KMS-11 (cell line): Measurements from ENCODE around the gene ZNF740.
A peak's percentile ranks its signal among the peaks of the same experiment; 100 is the strongest.

Experiments used
- H2AFZ ChIP-seq: fragments of 200-600 bp; sonication (generic); 2 replicates; pipeline ENCODE4 v1.6.1; 2016; ENCODE audit warnings: antibody characterized with exemption, mixed run types, low read depth
- H3K27ac ChIP-seq: fragments of 200-600 bp; sonication (generic); 2 replicates; pipeline ENCODE4 v1.6.1; 2016; ENCODE audit warnings: mild to moderate bottlenecking, mixed run types
- H3K27me3 ChIP-seq: fragments of 200-600 bp; sonication (generic); 2 replicates; pipeline ENCODE4 v1.6.1; 2017; ENCODE audit warnings: mild to moderate bottlenecking, low read depth, mixed run types, moderate library complexity; ENCODE audit not compliant: insufficient read depth
- H3K36me3 ChIP-seq: fragments of 200-600 bp; sonication (generic); 2 replicates; pipeline ENCODE4 v1.6.1; 2017; ENCODE audit warnings: mild to moderate bottlenecking, mixed run types; ENCODE audit not compliant: insufficient read depth
- H3K4me1 ChIP-seq: fragments of 200-600 bp; sonication (generic); 2 replicates; pipeline ENCODE4 v1.6.1; 2016; ENCODE audit warnings: mild to moderate bottlenecking, low read depth, mixed run types; ENCODE audit not compliant: poor library complexity, severe bottlenecking
- H3K4me2 ChIP-seq: fragments of 200-600 bp; sonication (generic); 2 replicates; pipeline ENCODE4 v1.7.0; 2016; ENCODE audit warnings: mild to moderate bottlenecking, mixed run types
- H3K4me3 ChIP-seq: fragments of 200-600 bp; sonication (generic); IDR thresholded peaks from 2 replicates; pipeline ENCODE4 v1.6.1; 2017; ENCODE audit warnings: low read depth, low read length, mixed read lengths; ENCODE audit not compliant: insufficient read depth
- H3K79me2 ChIP-seq: fragments of 200-600 bp; sonication (generic); 2 replicates; pipeline ENCODE4 v1.6.1; 2016; ENCODE audit warnings: low read depth, mixed run types; ENCODE audit not compliant: insufficient read depth
- H3K9ac ChIP-seq: fragments of 200-600 bp; sonication (generic); 2 replicates; pipeline ENCODE4 v1.6.1; 2016; ENCODE audit warnings: mild to moderate bottlenecking, mixed run types
- H4K20me1 ChIP-seq: fragments of 200-600 bp; sonication (generic); 2 replicates; pipeline ENCODE4 v1.6.1; 2016; ENCODE audit warnings: mild to moderate bottlenecking, mixed run types; ENCODE audit not compliant: insufficient read depth
- TF ChIP-seq, protein P1 (sequence below): fragments of 200-600 bp; sonication (generic); conservative IDR thresholded peaks from 2 replicates; pipeline ENCODE4 v1.6.1; 2017; ENCODE audit warnings: low read depth, mild to moderate bottlenecking, antibody characterized with exemption, low read length, moderate library complexity, mixed read lengths

The ZNF740 gene

DNA sequence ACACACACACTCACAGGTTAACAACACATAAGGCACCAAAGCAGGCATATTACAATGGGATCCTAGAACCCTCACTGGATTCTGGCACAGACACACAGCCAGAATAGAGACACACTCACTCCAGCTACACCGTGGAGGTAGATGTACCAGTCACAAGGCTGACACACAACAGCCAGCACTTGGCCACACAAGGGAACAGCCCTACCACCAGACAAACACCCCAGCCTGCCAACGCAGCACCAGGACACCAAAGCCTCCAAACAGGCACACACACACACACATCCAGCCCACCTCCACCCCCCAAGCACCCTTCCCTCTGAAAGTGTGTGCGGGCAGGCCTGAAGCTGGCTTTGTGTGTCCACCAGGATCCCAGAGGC, 37.4 kb downstream of the ZNF740 start:
- no peaks in the 10 kb centered on the region for H3K27me3 ChIP-seq
- H3K4me3 ChIP-seq = no peak overlapping the region
- no peak overlapping the region for H3K27ac ChIP-seq
- H3K36me3 ChIP-seq = no peaks in the 10 kb centered on the region
- TF ChIP-seq, protein P1, sequence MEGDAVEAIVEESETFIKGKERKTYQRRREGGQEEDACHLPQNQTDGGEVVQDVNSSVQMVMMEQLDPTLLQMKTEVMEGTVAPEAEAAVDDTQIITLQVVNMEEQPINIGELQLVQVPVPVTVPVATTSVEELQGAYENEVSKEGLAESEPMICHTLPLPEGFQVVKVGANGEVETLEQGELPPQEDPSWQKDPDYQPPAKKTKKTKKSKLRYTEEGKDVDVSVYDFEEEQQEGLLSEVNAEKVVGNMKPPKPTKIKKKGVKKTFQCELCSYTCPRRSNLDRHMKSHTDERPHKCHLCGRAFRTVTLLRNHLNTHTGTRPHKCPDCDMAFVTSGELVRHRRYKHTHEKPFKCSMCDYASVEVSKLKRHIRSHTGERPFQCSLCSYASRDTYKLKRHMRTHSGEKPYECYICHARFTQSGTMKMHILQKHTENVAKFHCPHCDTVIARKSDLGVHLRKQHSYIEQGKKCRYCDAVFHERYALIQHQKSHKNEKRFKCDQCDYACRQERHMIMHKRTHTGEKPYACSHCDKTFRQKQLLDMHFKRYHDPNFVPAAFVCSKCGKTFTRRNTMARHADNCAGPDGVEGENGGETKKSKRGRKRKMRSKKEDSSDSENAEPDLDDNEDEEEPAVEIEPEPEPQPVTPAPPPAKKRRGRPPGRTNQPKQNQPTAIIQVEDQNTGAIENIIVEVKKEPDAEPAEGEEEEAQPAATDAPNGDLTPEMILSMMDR = no peak
- H3K9ac ChIP-seq = no peak overlapping the region
- peaks cover 29% of the 10 kb centered on the region; the same call in 1 of the 2 replicates for H3K79me2 ChIP-seq
- no peak overlapping the region for H2AFZ ChIP-seq
- peaks cover 49% of the 10 kb centered on the region for H3K4me1 ChIP-seq
- H4K20me1 ChIP-seq = no peaks in the 10 kb centered on the region
- H3K4me2 ChIP-seq = no peak overlapping the region; the same call in 1 of the 2 replicates

DNA sequence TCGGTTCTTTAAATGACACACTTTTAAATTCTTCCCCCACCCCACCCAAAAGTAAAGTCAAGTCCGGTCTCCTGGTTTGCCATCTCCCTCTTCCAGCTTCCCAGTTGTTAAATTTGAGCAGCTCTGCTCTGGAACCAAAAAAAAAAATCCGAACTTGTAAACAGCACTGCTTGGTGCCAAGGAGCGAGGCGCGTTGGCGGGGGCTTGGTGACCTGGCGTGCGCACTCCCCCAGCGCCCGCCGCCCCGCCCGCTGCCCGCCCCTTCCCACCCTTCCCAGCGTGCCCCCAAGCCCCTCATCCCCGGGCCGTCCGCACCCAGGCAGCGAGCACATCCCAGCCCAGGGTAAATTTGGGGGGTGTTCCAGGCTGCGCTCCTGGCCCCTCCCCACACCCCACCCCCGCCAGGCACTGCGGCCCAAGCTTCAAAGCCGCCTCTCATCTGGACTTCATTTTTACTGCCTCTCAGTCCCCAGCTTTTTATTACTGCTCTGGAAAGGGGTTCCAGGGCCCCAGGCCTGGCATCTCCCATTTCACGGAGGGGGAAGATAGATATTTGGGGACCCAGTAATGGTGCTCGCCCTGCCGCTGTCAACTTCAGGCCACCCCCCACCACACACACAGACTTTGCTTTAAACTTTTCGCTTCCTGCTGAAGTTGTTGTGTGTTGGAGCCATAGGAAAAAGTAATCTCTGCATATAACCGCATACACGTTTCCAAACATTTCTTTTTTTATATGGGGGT, 38.2 kb downstream of the ZNF740 start:
- Histone ChIP-seq H3K36me3 (no peaks in the 10 kb centered on the region), H3K27me3 (no peaks in the 10 kb centered on the region), H2AFZ (no peak overlapping the region), H3K4me1 (peaks cover 47% of the 10 kb centered on the region), H3K79me2 (peaks cover 29% of the 10 kb centered on the region; the same call in 1 of the 2 replicates), H3K4me3 (no peak overlapping the region), H3K27ac (no peak overlapping the region), H4K20me1 (no peaks in the 10 kb centered on the region), H3K9ac (no peak overlapping the region), H3K4me2 (peak overlapping the region; percentile 76)
- TF ChIP-seq, protein P1 = no peak

DNA sequence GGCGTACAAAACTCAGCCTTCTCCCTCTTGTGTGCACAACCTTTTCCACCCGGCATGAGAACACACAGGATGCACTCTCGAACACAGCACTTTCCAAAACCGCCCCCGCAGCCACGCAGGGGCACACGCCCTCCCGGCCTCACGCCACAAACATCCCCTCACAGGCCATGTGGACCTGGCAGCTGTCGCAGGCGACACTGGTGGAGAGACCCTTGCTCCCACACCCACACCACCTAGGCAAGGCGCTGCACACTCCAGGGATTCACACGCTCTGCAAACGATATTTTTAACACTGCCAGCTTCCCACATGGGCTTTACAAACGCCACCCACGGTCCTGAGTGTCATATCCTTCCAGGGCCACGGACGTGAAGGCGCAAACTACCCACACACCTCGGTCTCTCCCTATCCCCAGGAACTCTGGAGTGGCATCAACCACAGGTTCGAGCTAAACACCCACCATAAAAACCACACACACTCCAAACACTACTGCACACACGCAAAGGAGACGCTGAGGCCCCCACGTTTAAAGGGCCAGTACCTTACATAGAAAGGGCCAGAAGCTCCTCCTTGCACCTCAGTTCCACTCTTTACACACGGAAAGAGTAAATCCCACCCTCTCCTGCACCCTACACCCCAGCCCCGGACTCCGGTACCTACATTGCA, 38.9 kb downstream of the ZNF740 start:
- peaks cover 50% of the 10 kb centered on the region for H3K4me1 ChIP-seq
- peak overlapping the region; percentile 34 for H2AFZ ChIP-seq
- TF ChIP-seq, protein P1 = no peak
- H3K4me2 ChIP-seq = peak overlapping the region; percentile 76
- peak overlapping the region; percentile 24; the same call in 1 of the 2 replicates for H3K27ac ChIP-seq
- no peaks in the 10 kb centered on the region for H3K36me3 ChIP-seq
- peak overlapping the region; percentile 76 for H3K4me3 ChIP-seq
- H4K20me1 ChIP-seq = no peaks in the 10 kb centered on the region
- no peaks in the 10 kb centered on the region for H3K27me3 ChIP-seq
- peaks cover 29% of the 10 kb centered on the region; the same call in 1 of the 2 replicates for H3K79me2 ChIP-seq
- H3K9ac ChIP-seq = peak overlapping the region; percentile 14; the same call in 1 of the 2 replicates

DNA sequence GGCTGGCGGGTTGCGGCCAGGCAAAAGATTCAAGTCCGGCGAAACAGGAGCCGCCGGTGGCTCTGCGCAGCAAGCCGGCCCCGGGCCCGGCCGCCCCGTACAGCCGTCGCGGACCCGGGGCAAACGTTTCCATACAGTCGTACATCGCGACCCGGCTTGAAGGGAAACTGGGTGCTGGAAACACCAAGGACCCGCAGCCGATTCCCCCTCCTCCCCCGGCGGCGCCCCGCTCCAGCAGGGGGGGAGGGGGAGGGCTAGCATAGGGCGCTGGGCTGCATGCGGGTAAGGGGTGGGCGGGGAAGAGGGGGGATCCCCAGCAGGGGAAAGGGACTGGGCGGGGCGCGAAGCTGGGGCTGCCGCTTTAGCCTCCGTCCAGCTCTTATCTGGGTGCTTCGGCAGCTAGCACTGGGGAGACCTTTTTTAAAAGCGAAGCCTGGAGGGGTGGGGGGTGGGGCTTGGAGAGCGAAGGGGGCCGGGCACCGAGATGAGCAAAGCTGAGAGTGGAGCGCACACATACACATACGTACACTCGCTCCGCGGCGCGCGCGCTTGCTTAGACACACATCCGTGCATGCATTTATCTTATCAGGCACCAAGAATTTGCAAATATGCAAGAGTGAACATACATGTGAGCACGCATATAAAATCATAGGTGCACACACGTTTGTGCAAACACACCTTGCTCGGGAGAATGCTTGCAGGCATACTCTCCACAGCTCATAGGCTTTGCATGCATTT, 39.6 kb downstream of the ZNF740 start:
- no peaks in the 10 kb centered on the region for H3K27me3 ChIP-seq
- H3K27ac ChIP-seq = peak overlapping the region; percentile 24; the same call in 1 of the 2 replicates
- H3K36me3 ChIP-seq = no peaks in the 10 kb centered on the region
- TF ChIP-seq, protein P1 = no peak
- peak overlapping the region; percentile 14; the same call in 1 of the 2 replicates for H3K9ac ChIP-seq
- peaks cover 29% of the 10 kb centered on the region; the same call in 1 of the 2 replicates for H3K79me2 ChIP-seq
- peak overlapping the region; percentile 76 for H3K4me2 ChIP-seq
- no peaks in the 10 kb centered on the region for H4K20me1 ChIP-seq
- peaks cover 57% of the 10 kb centered on the region for H3K4me1 ChIP-seq
- peak overlapping the region; percentile 34 for H2AFZ ChIP-seq
- peak overlapping the region; percentile 76 for H3K4me3 ChIP-seq
